K562 (cell line): ENCODE results near the gene AAMP. TPM values are rescaled to one million over a fixed set of nuclear protein-coding genes. Genes with fewer than 3 reads are reported as not detected.

Source experiments
- BMI1 ChIP-seq: fragments of 150-350 bp; IDR thresholded peaks from 2 replicates; pipeline ENCODE4 v1.6.1; 2014; ENCODE audit warnings: low read length
- E2F5 ChIP-seq: sonication (generic); formaldehyde crosslinking; IDR thresholded peaks from 2 replicates; pipeline ENCODE4 v1.8.0; 2022; ENCODE audit warnings: mild to moderate bottlenecking, missing genetic modification reagents
- ETV1 ChIP-seq: fragments of 450-650 bp; conservative IDR thresholded peaks from 2 replicates; pipeline ENCODE4 v1.6.1; 2016; ENCODE audit warnings: missing genetic modification characterization, control low read depth, low read depth, missing compliant biosample characterization
- HDAC2 ChIP-seq: fragments of 450-650 bp; IDR thresholded peaks from 2 replicates; pipeline ENCODE4 v1.6.1; 2016; ENCODE audit warnings: mild to moderate bottlenecking
- PHB2 ChIP-seq: fragments of 450-650 bp; IDR thresholded peaks from 2 replicates; pipeline ENCODE4 v1.6.1; 2017; ENCODE audit warnings: low read depth
- RFX7 ChIP-seq: fragments of 250-450 bp; sonication (Bioruptor Pico); IDR thresholded peaks from 2 replicates; pipeline ENCODE4 v1.5.1; 2021; ENCODE audit warnings: mild to moderate bottlenecking
- SMAD3 ChIP-seq: fragments of 450-650 bp; formaldehyde crosslinking; conservative IDR thresholded peaks from 2 replicates; pipeline ENCODE4 v1.4.0; 2020; ENCODE audit warnings: mild to moderate bottlenecking
- TAF7 ChIP-seq: fragments of 450-650 bp; IDR thresholded peaks from 2 replicates; pipeline ENCODE4 v1.6.1; 2016; ENCODE audit warnings: missing genetic modification characterization, missing compliant biosample characterization
- TRIM25 ChIP-seq: fragments of 450-650 bp; IDR thresholded peaks from 2 replicates; pipeline ENCODE4 v1.7.0; 2016; ENCODE audit warnings: borderline replicate concordance
- TSC22D4 ChIP-seq: fragments of 450-650 bp; IDR thresholded peaks from 2 replicates; pipeline ENCODE4 v1.6.1; 2016; ENCODE audit warnings: missing genetic modification characterization, missing biosample characterization, control low read depth
- ZMIZ1 ChIP-seq, 2 experiments: fragments of 150-350 bp in 1 of 2; IDR thresholded peaks; 2 replicates each; pipeline ENCODE4 v1.6.1; 2012 to 2016; ENCODE audit warnings: low read depth in 2 of 2, low read length in 2 of 2, mild to moderate bottlenecking in 1 of 2, moderate library complexity in 1 of 2
- ZNF217 ChIP-seq: sonication (generic); formaldehyde crosslinking; IDR thresholded peaks from 2 replicates; pipeline ENCODE4 v1.8.0; 2022; ENCODE audit warnings: mild to moderate bottlenecking, missing genetic modification reagents
- ZNF263 ChIP-seq: sonication (generic); formaldehyde crosslinking; IDR thresholded peaks from 2 replicates; pipeline ENCODE4 v1.8.0; 2022; ENCODE audit warnings: mild to moderate bottlenecking, missing genetic modification reagents, borderline replicate concordance
- ZNF518B ChIP-seq: fragments of 250-450 bp; sonication (Bioruptor Pico); IDR thresholded peaks from 2 replicates; pipeline ENCODE4 v1.5.0; 2021; ENCODE audit warnings: mild to moderate bottlenecking, moderate library complexity
- polyA plus RNA-seq, 8 experiments: library from polyadenylated mRNA; depleted of rRNA in 4 of 8; stranded (reverse) in 5 of 8; unstranded in 3 of 8; fragments of >200 nt; fragmentation: Nextera tagmentation in 2 of 8; fragmentation: Illumina TruSeq in 1 of 8; extraction: Ambion mirVana in 2 of 8; extraction: Trizol in 1 of 8; gene quantifications; 2 replicates each; pipeline versions ENCODE4 v1.2.1 to v1.2.3, GENCODE V29; 2011 to 2014; ENCODE audit warnings: inconsistent platforms in 1 of 8, missing spikeins in 1 of 8
- total RNA-seq, 7 experiments: library from RNA; depleted of rRNA in 6 of 7; stranded (reverse); fragments of >200 nt in 6 of 7; fragmentation: Illumina TruSeq in 2 of 7; extraction: Trizol in 2 of 7; gene quantifications; 2 replicates each; pipeline versions ENCODE4 v1.2.1 to v1.2.3, GENCODE V29; 2011 to 2021; ENCODE audit warnings: low replicate concordance in 1 of 7
- TF ChIP-seq, protein P1 (sequence below): sonication (generic); formaldehyde crosslinking; IDR thresholded peaks from 2 replicates; pipeline ENCODE4 v1.4.0; 2020; ENCODE audit warnings: mild to moderate bottlenecking, missing genetic modification reagents

The AAMP gene
- total and polyA plus RNA-seq, 9 of the 15 experiments (the other 6 are each of a cell fraction or from before 2014, with no cell fraction given), result 5.7 to 197 (median 94.1) TPM

GRCh38 chr2:218269900-218270720 is at the start of gene AAMP, which contains the start of gene PNKD (continued):
- TF ChIP-seq TAF7 (tag) (0 out of 2 replicates have a peak, but pooled peaks have one; percentile 19), ZMIZ1 (IDR thresholded peaks at IDR 0.05; ENCODE audit: low read depth in 2 of 2, low read length in 2 of 2) (no peak), ZNF263 (CRISPR knock-in tag) (0 out of 2 replicates have a peak, but pooled peaks have one; percentile 50), ZNF217 (CRISPR knock-in tag) (no peak), BMI1 (no peak), TSC22D4 (tag) (no peak), PHB2 (no peak), ETV1 (tag) (peak; percentile 74; the same call in 1 of the 2 replicates), TRIM25 (no peak), HDAC2 (0 out of 2 replicates have a peak, but pooled peaks have one; percentile 39), RFX7 (no peak), SMAD3 (CRISPR knock-in tag) (0 out of 2 replicates have a peak, but pooled peaks have one; percentile 43), ZNF518B (no peak), E2F5 (no peak)
- TF ChIP-seq, protein P1, sequence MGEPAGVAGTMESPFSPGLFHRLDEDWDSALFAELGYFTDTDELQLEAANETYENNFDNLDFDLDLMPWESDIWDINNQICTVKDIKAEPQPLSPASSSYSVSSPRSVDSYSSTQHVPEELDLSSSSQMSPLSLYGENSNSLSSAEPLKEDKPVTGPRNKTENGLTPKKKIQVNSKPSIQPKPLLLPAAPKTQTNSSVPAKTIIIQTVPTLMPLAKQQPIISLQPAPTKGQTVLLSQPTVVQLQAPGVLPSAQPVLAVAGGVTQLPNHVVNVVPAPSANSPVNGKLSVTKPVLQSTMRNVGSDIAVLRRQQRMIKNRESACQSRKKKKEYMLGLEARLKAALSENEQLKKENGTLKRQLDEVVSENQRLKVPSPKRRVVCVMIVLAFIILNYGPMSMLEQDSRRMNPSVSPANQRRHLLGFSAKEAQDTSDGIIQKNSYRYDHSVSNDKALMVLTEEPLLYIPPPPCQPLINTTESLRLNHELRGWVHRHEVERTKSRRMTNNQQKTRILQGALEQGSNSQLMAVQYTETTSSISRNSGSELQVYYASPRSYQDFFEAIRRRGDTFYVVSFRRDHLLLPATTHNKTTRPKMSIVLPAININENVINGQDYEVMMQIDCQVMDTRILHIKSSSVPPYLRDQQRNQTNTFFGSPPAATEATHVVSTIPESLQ, result no peak
